CD14-positive monocyte (primary cell): ENCODE results near the gene ANKRD55. TPM values are rescaled to one million over a fixed set of nuclear protein-coding genes. Genes with fewer than 3 reads are reported as not detected.

Source experiments
- DNase-seq, 3 donors: peaks; one replicate each; pipeline ENCODE4 v3.0.0-alpha.2; 2011 to 2022
- H2AFZ ChIP-seq: 2 replicates; pipeline ENCODE4 v1.6.0; 2012; ENCODE audit warnings: mild to moderate bottlenecking, low read depth, low read length, inconsistent platforms; ENCODE audit not compliant: insufficient read depth, poor library complexity, severe bottlenecking
- H3K27ac ChIP-seq, 2 donors: 1 replicate in 1 of 2; 2 replicates in 1 of 2; pipeline ENCODE4 v1.5.1; 2012 to 2013; ENCODE audit warnings: low read length in 2 of 2, control low read depth in 1 of 2, inconsistent platforms in 1 of 2, low read depth in 1 of 2, mild to moderate bottlenecking in 1 of 2
- H3K27me3 ChIP-seq, 2 donors: one replicate each; pipeline versions ENCODE4 v1.6.0 to v1.6.1; 2011 to 2013; ENCODE audit warnings: low read length in 2 of 2; ENCODE audit not compliant: control insufficient read depth in 2 of 2, insufficient read depth in 2 of 2
- H3K36me3 ChIP-seq, 2 donors: replicated peaks in 1 of 2; 1 replicate in 1 of 2; 2 replicates in 1 of 2; pipeline versions ENCODE4 v1.5.1 to v1.6.1; 2012 to 2013; ENCODE audit warnings: low read length in 2 of 2, control low read depth in 1 of 2, inconsistent platforms in 1 of 2, mild to moderate bottlenecking in 1 of 2; ENCODE audit not compliant: insufficient read depth in 2 of 2, control insufficient read depth in 1 of 2
- H3K4me1 ChIP-seq, 2 donors: 1 replicate in 1 of 2; 2 replicates in 1 of 2; pipeline versions ENCODE4 v1.5.1 to v1.6.1; 2012 to 2013; ENCODE audit warnings: low read length in 2 of 2, control low read depth in 1 of 2, inconsistent platforms in 1 of 2, mild to moderate bottlenecking in 1 of 2, moderate library complexity in 1 of 2; ENCODE audit not compliant: insufficient read depth in 2 of 2, control insufficient read depth in 1 of 2
- H3K4me2 ChIP-seq: replicated peaks from 2 replicates; pipeline ENCODE3; 2012; ENCODE audit warnings: low read length, moderate library complexity, mild to moderate bottlenecking; ENCODE audit not compliant: poor library complexity, severe bottlenecking; ENCODE audit errors: extremely low read depth
- H3K4me3 ChIP-seq, 3 experiments: fragments of 200-600 bp in 1 of 3; sonication (generic) in 1 of 3; replicated peaks in 1 of 3; 1 replicate in 2 of 3; 2 replicates in 1 of 3; pipeline ENCODE4 v1.5.1; 2011 to 2013; ENCODE audit warnings: low read length in 3 of 3, mild to moderate bottlenecking in 3 of 3, control low read depth in 2 of 3, low read depth in 2 of 3, inconsistent platforms in 1 of 3, moderate library complexity in 1 of 3
- H3K79me2 ChIP-seq: 2 replicates; pipeline ENCODE4 v1.6.0; 2012; ENCODE audit warnings: mild to moderate bottlenecking, control low read depth, inconsistent platforms, low read length, moderate library complexity; ENCODE audit not compliant: insufficient read depth
- H3K9ac ChIP-seq: 2 replicates; pipeline ENCODE4 v1.6.0; 2017; ENCODE audit warnings: low read length, mild to moderate bottlenecking; ENCODE audit not compliant: insufficient read depth, poor library complexity, severe bottlenecking
- H3K9me3 ChIP-seq, 2 donors: replicated peaks in 1 of 2; 1 replicate in 1 of 2; 2 replicates in 1 of 2; pipeline versions ENCODE4 v1.5.1 to v1.6.1; 2012 to 2013; ENCODE audit warnings: low read length in 2 of 2, control low read depth in 1 of 2; ENCODE audit not compliant: control insufficient read depth in 1 of 2, insufficient read depth in 1 of 2
- H4K20me1 ChIP-seq: 2 replicates; pipeline ENCODE4 v1.6.0; 2012; ENCODE audit warnings: mild to moderate bottlenecking, low read length, control low read depth, moderate library complexity; ENCODE audit not compliant: insufficient read depth
- H3K27ac Mint-ChIP-seq, 7 donors: one replicate each; pipeline ENCODE4 v1.8.0; 2020; ENCODE audit warnings: mild to moderate bottlenecking in 7 of 7, mixed read lengths in 7 of 7, moderate library complexity in 6 of 7, inconsistent platforms in 2 of 7
- H3K27me3 Mint-ChIP-seq, 3 donors: one replicate each; pipeline ENCODE4 v1.8.0; 2021 to 2022; ENCODE audit warnings: low read depth in 3 of 3, mild to moderate bottlenecking in 3 of 3, mixed read lengths in 3 of 3, moderate library complexity in 3 of 3, inconsistent platforms in 1 of 3
- H3K36me3 Mint-ChIP-seq, 2 donors: one replicate each; pipeline ENCODE4 v1.8.0; 2020; ENCODE audit warnings: mixed read lengths in 2 of 2, inconsistent platforms in 1 of 2, mild to moderate bottlenecking in 1 of 2
- H3K4me1 Mint-ChIP-seq: one replicate; pipeline ENCODE4 v1.8.0; 2020; ENCODE audit warnings: mild to moderate bottlenecking, mixed read lengths
- H3K4me3 Mint-ChIP-seq, 2 donors: one replicate each; pipeline ENCODE4 v1.8.0; 2020; ENCODE audit warnings: mild to moderate bottlenecking in 2 of 2, mixed read lengths in 2 of 2, moderate library complexity in 1 of 2
- H3K9me3 Mint-ChIP-seq, 7 donors: one replicate each; pipeline ENCODE4 v1.8.0; 2020 to 2022; ENCODE audit warnings: mixed read lengths in 7 of 7, mild to moderate bottlenecking in 6 of 7, moderate library complexity in 6 of 7, inconsistent platforms in 2 of 7
- WGBS: methylation state at CpG from one replicate; pipeline ENCODE4 v1.1.5; 2013; ENCODE audit warnings: missing lambda C conversion rate; ENCODE audit not compliant: insufficient coverage; 5-methylcytosine and 5-hydroxymethylcytosine counted together
- intact Hi-C, 2 donors: fragments of 100-400 bp; cut with micrococcal nuclease; formaldehyde crosslinking; loops; one replicate each; pipeline versions ENCODE4 v1.15.0 to v1.15.1; 2023
- polyA plus RNA-seq, 3 donors: library from polyadenylated mRNA; depleted of rRNA in 1 of 3; unstranded in 2 of 3; stranded (reverse) in 1 of 3; fragments of 300-500 nt in 2 of 3; fragments of >200 nt in 1 of 3; fragmentation: Illumina TruSeq in 2 of 3; gene quantifications; 1 replicate in 2 of 3; 2 replicates in 1 of 3; pipeline ENCODE4 v1.2.3, GENCODE V29; 2012 to 2021
- TF ChIP-seq, protein P1 (sequence below): fragments of 200-600 bp; IDR thresholded peaks from one replicate; pipeline ENCODE4 v1.8.0; 2022; ENCODE audit warnings: antibody characterized with exemption, mild to moderate bottlenecking

Gene ANKRD55
- polyA plus RNA-seq, 3 donors, result 0.20 to 0.55 (median 0.28) TPM

DNA sequence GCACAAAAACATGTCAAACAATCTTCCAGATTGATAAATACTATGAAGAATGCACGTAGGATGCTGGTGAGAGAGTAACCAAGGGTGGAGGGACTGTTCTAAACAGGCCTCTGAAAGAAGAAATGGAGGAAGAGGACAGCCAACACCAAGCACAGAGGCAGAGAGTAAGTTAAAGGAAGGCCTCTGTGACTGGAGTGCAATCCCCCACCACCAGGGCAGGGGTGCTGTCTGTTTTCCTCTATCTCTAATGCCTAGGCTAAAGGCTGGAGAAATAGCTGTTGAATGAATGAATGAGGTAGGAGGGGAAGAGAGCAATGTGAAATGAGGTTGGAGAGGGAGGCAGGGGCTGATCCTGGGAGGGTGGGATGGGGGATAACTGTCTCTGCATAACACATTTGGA, 88.9 kb downstream of the ANKRD55 start:
- Mint-ChIP-seq H3K9me3 (peaks cover 0 to 4% (median 0%) of the 10 kb centered on the region in 7 donors), H3K27me3 (peaks cover 0 to 2% (median 0%) of the 10 kb centered on the region in 3 donors), H3K27ac (no peak overlapping the region), H3K36me3 (no peaks in the 10 kb centered on the region), H3K4me3 (no peak overlapping the region), H3K4me1 (peaks cover 62% of the 10 kb centered on the region)
- no peaks in the 10 kb centered on the region for H3K36me3 ChIP-seq
- no peaks in the 10 kb centered on the region for H3K9me3 ChIP-seq
- no peak overlapping the region for H3K4me3 ChIP-seq
- no peak overlapping the region for H3K4me2 ChIP-seq
- H3K27me3 ChIP-seq, result no peaks in the 10 kb centered on the region
- no peak overlapping the region for H2AFZ ChIP-seq
- no peak overlapping the region for H3K27ac ChIP-seq
- H4K20me1 ChIP-seq, result no peaks in the 10 kb centered on the region
- TF ChIP-seq, protein P1, sequence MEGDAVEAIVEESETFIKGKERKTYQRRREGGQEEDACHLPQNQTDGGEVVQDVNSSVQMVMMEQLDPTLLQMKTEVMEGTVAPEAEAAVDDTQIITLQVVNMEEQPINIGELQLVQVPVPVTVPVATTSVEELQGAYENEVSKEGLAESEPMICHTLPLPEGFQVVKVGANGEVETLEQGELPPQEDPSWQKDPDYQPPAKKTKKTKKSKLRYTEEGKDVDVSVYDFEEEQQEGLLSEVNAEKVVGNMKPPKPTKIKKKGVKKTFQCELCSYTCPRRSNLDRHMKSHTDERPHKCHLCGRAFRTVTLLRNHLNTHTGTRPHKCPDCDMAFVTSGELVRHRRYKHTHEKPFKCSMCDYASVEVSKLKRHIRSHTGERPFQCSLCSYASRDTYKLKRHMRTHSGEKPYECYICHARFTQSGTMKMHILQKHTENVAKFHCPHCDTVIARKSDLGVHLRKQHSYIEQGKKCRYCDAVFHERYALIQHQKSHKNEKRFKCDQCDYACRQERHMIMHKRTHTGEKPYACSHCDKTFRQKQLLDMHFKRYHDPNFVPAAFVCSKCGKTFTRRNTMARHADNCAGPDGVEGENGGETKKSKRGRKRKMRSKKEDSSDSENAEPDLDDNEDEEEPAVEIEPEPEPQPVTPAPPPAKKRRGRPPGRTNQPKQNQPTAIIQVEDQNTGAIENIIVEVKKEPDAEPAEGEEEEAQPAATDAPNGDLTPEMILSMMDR, result no peak
- no peak overlapping the region for H3K9ac ChIP-seq
- no peaks in the 10 kb centered on the region for H3K79me2 ChIP-seq
- H3K4me1 ChIP-seq, result peaks cover 44 to 63% of the 10 kb centered on the region in 2 donors
- intact Hi-C loops, result loop anchor here in 1 of 2 donors (10.0 kb wide), 1 partner anchor 69 kb away; no protein-coding TSS in a partner anchor
- no peak for DNase-seq
- WGBS, result no CpG with 5 or more reads among the region's 1 CpG

DNA sequence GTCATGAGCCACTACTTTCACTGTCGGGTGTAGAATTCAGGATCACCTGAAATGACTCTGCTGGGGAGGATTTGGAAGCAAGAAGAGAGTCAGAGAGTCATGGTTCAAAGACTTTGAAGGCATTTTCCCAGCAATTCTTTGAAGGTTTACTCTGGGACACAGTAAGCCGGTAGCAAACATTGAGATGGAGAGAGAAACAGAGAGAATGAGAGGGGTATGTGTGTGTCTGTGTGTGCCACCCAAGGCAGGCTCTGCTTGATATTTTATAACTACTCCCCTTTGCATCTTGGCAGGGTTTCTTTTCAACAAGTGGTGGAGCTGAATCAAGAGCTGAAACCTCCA, 89.8 kb downstream of the ANKRD55 start:
- no peak overlapping the region for H3K9ac ChIP-seq
- no peaks in the 10 kb centered on the region for H4K20me1 ChIP-seq
- H3K9me3 Mint-ChIP-seq, result peaks cover 0 to 5% (median 0%) of the 10 kb centered on the region in 7 donors
- no peaks in the 10 kb centered on the region for H3K9me3 ChIP-seq
- intact Hi-C loops, result loop anchor here in 1 of 2 donors (10.0 kb wide), 1 partner anchor 69 kb away; no protein-coding TSS in a partner anchor
- TF ChIP-seq, protein P1, result no peak
- H3K27me3 ChIP-seq, result no peaks in the 10 kb centered on the region
- H3K79me2 ChIP-seq, result no peaks in the 10 kb centered on the region
- no peak for DNase-seq
- no peaks in the 10 kb centered on the region for H3K36me3 Mint-ChIP-seq
- no peak overlapping the region for H3K4me3 Mint-ChIP-seq
- no peak overlapping the region for H3K4me2 ChIP-seq
- WGBS, result 94% methylated on average over 2 of the region's 2 CpGs
- peaks cover 36 to 55% of the 10 kb centered on the region in 2 donors for H3K4me1 ChIP-seq
- peaks cover 0 to 2% (median 0%) of the 10 kb centered on the region in 3 donors for H3K27me3 Mint-ChIP-seq
- no peak overlapping the region for H3K27ac Mint-ChIP-seq
- no peak overlapping the region for H2AFZ ChIP-seq
- H3K36me3 ChIP-seq, result no peaks in the 10 kb centered on the region
- H3K4me3 ChIP-seq, result no peak overlapping the region
- H3K27ac ChIP-seq, result no peak overlapping the region
- H3K4me1 Mint-ChIP-seq, result peaks cover 55% of the 10 kb centered on the region
